Occipital lobe (tissue), 2 donors: ENCODE measurements around the gene IFNL4. TPM values are rescaled to one million over a fixed set of nuclear protein-coding genes. Genes with fewer than 3 reads are reported as not detected.
"Not testable (repeated sequence)": the region's sequence is repeated elsewhere in the genome, so short reads cannot be mapped to it uniquely, and the experiment has no call there.

ENCODE experiments used
- DNase-seq: peaks from one replicate; lab custom pipeline; 2025; lab: John Stamatoyannopoulos, UW
- total RNA-seq: library from RNA; depleted of rRNA; stranded (reverse); fragments of >200 nt; gene quantifications from one replicate; pipeline ENCODE4 v1.2.3, GENCODE V29; 2014

Gene IFNL4
- total RNA-seq, 1 donor from 2014 or later: not detected

- DNase-seq: no peak
Observed at GRCh38 chr19:39223703-39224279, 24.9 kb downstream of the IFNL4 start.

DNA sequence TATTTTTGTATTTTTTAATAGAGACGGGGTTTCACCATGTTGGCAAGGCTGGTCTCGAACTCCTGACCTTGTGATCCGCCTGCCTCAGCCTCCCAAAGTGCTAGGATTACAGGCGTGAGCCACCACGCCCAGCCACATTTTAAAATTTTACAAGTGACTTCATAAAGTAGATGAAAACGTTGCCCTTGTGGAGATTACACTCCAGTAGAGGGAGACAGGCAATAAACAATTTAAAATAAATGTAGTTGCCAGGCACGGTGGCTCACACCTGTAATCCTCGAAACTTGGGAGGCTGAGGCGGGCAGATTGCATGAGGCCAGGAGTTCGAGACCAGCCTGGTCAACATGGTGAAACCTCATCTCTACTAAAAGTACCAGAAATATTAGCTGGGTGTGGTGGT, 29.5 kb downstream of the IFNL4 start:
- not testable (repeated sequence) for DNase-seq

GRCh38 chr19:39218230-39219007, 30.2 kb downstream of the IFNL4 start:
- no peak for DNase-seq

DNA sequence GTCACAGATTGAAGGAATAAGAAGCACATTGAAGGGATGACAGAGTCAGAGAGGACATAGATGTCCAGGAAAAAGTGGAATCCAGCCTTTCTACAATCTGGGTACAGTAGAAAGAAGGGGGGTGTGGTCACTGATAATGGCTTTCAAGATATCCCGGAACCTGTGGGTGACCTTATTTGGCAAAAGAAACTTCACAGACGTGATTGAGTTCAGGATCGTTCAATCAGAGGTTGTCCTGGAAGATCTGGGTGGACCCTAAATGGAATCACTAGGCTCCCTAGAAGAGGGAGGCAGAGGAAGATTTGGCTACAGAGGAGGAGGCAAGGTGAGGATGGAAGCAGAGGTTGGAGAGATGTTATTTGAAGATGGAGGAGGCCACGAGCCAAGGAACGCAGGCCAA, 31.6 kb downstream of the IFNL4 start:
- no peak for DNase-seq

DNA sequence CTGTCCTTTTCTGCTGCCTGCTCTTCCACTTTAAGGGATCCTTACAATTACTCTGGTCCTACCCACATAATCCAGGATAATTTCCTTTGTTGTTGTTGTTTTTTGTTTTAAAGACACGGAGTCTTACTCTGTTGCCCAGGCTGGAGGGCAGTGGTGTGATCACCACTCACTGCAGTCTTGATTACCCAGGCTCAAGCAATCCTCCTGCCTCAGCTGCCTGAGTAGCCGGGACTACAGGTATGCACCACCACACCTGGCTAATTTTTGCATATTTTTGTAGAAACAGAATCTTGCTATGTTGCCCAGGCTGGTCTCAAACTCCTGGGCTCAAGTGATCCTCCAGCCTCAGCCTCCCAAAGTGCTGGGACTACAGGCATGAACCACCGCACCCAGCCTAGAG, 33.3 kb downstream of the IFNL4 start:
- not testable (repeated sequence) for DNase-seq

DNA sequence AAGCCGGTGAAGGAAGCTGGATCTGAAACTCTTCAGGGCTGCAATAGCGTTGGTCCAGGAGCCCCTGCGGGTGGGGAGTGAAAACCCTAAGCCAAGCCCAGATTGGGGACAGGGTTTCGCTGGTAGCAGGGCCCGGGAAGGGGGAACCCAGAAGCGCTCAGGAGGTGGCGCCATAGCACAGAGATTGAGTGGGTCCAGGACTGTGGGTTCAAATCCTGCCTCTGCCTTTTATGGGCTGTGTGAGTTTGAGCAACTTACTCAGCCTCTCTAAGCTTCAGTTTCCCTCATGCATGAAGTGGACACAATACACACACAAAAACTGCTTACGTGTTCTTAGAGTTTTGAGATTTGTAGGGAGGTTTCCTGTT, 36.3 kb downstream of the IFNL4 start:
- no peak for DNase-seq

GRCh38 chr19:39211731-39212374, 36.8 kb downstream of the IFNL4 start:
- no peak for DNase-seq

- DNase-seq: no peak
Observed at GRCh38 chr19:39209196-39209595, 39.5 kb downstream of the IFNL4 start.

DNA sequence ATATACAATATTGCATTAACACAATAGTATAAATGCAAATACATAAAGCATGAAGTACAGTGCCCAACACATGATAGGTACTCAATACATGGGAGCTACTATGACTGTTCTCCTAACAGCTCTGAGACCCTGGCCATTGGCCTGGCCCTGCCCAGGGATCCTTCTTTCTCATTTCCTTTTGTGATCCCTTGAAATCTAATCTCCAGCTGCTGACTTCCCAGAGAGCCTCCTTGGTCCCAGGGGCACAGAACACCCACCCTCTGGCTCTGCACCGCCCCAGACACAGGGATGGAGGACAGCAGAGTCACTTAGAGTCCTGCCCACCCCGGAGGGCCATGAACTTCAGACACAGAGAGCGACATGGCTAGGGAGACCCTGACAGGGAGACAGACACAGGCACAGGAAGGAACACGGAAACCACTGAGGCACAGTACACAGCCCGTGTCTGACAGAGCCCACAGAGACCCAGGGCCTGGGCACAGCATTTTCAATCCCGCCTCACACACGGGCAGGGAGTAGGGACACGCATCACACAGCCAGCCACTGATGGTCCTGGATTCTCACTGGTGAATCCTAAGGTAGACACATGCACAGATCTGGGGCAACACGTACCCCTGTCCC, 40.4 kb downstream of the IFNL4 start:
- DNase-seq: no peak

DNA sequence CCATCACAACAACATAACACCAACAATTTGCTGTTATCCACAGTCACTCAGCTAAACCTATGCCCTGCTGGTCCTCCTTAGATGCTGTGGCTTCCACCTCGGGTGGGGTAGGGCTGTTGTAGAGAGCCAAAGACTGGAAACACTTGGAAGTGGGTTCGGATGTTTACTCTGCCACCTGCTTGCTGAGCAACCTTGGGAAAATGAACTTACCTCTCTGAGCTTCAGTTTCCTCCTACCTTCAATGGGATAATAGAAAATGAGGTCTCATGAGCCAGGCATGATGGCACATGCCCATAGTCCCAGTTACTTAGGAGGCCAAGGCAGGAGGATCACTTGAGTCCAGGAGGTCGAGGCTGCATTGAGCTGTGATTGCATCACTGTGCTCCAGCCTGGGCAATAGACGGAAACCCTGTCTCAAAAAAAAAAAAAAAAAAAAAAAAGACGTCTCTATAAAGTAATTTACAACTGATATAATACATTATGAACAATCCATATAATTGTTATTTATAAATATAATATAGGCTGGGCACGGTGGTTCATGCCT, 41.3 kb downstream of the IFNL4 start:
- no peak for DNase-seq

DNA sequence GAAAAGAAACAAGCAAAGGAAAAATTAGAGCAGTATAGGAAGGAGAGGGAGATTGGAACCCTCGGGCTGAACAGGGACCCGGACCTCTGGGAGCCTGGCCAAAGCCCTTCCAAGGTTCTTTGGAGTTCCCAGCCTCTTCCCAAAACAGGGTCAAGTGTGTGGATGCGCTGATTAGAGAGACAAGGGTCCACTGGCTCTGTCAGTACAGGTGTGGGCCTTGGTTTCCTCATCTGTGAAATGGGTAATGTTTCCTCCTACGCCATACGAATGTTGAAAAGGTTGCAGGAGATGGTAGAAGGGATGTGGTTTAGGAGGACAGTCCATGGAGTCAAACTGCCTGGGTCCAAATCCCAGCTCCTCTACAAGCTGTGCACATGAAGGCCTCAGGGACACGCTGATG, 42.5 kb downstream of the IFNL4 start:
- DNase-seq: no peak

GRCh38 chr19:39205449-39205764, 43.2 kb downstream of the IFNL4 start:
- DNase-seq: no peak

DNA sequence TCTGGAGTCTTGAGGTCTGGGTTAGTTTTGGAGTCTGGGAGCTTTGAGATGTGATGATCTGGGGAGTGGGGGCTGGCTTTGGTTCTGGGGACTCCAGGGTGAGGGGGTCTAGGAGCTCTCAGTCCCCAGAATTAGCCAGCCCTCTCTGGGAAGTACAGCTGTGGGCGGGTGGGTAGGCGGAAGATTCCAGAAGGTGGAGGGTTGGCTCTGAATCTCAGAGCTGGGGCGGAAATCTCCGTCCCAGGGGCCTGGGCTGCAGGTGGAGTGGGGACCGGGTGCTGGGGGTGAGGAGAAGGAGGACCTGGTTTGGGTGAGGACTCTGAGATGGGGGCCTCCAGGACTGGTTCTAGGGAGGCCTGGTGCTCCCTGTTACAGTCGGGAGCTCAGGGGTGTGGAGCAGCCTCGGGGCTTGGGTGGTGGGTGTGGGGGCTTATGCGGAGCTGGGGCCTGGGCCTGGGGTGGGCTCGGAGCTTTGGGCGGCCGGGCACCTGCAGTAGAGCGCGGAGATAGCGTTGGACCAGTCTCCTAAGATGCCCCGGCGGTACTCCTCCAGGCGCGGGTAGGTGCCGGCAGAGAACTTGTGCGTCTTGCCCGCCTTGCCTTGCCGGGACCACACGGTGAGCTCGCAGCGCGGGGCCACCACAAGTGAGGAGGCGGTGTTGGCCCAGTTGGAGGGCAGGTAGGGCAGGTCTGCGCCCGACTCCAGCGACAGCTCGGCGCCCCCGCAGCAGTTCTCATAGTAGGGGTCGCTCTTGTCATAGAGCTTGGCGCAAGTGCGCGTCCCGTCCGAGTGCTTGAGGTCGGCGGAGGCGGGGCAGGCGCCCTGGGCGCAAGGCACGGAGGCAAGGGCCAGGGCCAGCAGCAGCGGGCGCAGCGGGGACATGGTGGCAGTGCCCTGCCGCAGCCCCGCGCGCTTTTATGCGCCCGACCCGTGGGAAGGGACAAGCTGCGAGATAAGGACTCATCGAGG, 45.0 kb downstream of the IFNL4 start, which contains the start of gene SYCN:
TSS of gene SYCN (minus strand) at position 892 of the 970 bp plus-strand sequence. CDS start at position 883, 9 bp downstream.
- DNase-seq: no peak

DNA sequence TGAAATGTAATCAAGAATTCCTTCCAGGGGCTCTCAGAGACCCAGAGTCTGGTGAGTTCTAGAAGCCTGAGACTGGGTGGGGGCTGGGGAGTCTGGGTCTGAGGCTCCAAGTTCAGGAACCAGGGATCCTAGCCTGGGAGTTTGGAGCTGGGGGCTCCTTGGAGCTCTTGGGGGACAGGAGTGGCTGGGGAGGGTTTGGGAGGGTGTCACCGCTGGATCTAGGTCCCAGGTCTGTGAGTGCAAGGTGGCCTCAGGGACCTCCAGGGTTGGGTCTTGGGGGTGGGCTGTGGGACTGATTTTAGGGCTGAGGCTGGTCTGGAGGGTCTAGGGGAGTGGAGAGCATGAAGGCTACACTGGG, 45.7 kb downstream of the IFNL4 start:
- no peak for DNase-seq

GRCh38 chr19:39200803-39201115, 47.9 kb downstream of the IFNL4 start:
- no peak for DNase-seq

DNA sequence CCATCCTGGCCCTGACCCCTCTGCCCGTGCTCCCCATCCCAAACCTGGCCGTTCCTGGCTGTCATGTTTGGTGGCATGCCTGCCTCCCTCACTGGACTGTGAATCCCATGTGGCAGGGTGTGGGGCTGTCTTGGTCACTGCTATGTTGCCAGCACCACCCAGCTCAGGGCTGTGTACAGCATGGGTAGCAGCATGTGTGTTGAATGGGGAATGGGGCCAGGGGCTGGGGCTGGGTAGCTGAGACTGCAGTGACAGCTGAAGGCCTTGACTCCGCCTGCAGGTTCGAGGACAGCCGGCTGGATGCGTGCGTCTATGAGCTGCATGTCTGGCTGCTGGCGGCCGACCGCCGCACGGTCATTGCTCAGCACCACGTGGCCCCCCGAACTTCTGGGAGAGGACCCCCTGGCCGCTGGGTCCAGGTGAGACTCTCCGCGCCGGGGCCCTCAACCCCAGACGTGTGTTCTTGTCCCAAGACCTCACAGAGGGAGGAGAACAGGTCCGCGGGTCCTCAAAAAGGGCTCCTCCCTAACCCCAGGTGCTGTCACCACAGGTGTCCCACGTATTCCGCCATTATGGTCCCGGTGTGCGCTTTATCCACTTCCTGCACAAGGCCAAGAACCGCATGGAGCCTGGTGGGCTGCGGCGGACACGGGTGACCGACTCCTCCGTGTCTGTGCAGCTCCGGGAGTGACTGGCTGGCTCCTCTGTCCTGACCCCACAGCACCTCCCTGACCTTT, 48.4 kb downstream of the IFNL4 start:
- DNase-seq: no peak

DNA sequence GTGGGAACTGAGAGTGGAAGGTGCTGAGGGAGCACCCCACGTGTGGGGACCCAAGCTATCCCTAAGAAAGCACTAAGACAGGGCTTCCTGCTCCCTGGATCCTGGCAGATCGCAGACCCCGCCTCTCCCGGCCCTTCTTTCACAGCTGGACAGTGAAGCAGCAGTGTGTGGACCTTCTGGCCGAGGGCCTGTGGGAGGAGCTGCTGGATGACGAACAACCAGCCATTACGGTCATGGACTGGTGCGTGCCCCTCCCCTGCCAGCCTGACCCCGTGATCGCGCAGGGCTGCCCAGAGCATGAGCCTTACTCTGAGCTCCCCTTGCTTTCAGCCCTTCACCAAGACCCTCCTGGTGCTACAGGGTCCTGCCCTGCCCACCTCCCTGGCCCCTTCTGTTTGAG, 49.6 kb downstream of the IFNL4 start:
- no peak for DNase-seq

- DNase-seq: no peak
Observed at GRCh38 chr19:39197808-39198207, 50.8 kb downstream of the IFNL4 start.

DNA sequence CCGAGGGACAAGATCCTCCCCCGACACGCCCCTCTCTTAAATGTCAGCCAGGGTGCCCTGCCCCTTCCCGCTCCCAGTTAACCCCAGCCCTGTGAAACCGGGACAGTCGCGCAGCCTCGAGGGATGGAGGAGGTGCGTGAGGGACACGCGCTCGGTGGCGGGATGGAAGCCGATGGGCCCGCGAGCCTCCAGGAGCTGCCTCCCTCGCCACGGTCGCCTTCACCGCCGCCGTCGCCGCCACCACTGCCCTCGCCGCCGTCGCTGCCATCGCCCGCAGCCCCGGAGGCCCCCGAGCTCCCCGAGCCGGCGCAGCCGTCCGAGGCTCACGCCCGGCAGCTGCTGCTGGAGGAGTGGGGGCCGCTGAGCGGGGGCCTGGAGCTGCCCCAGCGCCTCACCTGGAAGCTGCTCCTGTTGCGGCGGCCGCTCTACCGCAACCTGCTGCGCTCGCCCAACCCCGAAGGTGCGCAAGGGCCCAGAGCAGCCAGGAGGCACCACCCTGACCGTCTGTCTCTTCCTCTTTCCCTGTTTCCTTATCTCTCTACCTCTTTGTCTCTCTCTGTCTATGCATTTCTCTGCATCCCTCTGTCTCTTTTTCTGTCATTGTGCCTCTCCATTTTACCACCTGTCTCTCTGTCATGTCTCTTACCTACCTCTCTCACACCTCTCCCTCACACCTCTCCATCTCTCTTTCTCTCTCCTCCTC, 51.6 kb downstream of the IFNL4 start, which contains the start of gene NCCRP1:
TSS of gene NCCRP1 (plus strand) at position 105 of the 703 bp plus-strand sequence. CDS start at position 124, 19 bp downstream.
- DNase-seq: no peak

- DNase-seq: no peak
Observed at GRCh38 chr19:39196320-39196719, 52.3 kb downstream of the IFNL4 start.
